HCT116 (cell line): Measurements from ENCODE around the gene SNW1. TPM values are rescaled to one million over a fixed set of nuclear protein-coding genes. Genes with fewer than 3 reads are reported as not detected.

Source experiments
- ATAC-seq: fragments of 200-7000 bp; cut with Tn5 transposase; 2 replicates; pipeline ENCODE4 v1.9.1; 2020; ENCODE audit warnings: mild to moderate bottlenecking, moderate library complexity
- BruUV-seq: library from RNA; stranded (reverse); fragments of 400-500 nt; replicated peaks from 2 replicates; lab custom pipeline; 2021; lab: Mats Ljungman, UMichigan
- CTCF ChIA-PET: fragments of 300-600 bp; sonication (Branson Sonifier 250); formaldehyde crosslinking; loops from one replicate; lab custom pipeline; 2021; ENCODE audit warnings: antibody characterized with exemption; lab: Charles Lee
- POLR2A ChIA-PET: fragments of 300-600, 350-600 bp; sonication (Branson Sonifier 250); formaldehyde crosslinking; loops from one replicate; lab custom pipeline; 2021; ENCODE audit warnings: antibody characterized with exemption; lab: Charles Lee
- RAD21 ChIA-PET, 2 experiments: fragments of 300-600 bp; sonication (Branson Sonifier 250); formaldehyde crosslinking; loops; one replicate each; lab custom pipeline; 2023; ENCODE audit warnings: low total read pairs in 2 of 2; ENCODE audit not compliant: uncharacterized antibody in 2 of 2, unreplicated experiment in 2 of 2, low non-redundant PET in 1 of 2; lab: Charles Lee
- DNase-seq: peaks from one replicate; pipeline ENCODE4 v3.0.0-alpha.2; 2010; ENCODE audit warnings: low read depth, low spot score
- H2AFZ ChIP-seq: fragments of 200-600 bp; shearing (Covaris generic), sonication (generic); 2 replicates; pipeline ENCODE4 v1.6.1; 2017; ENCODE audit warnings: low read depth, mixed run types, mixed read lengths, antibody characterized with exemption, low read length; ENCODE audit not compliant: poor library complexity, severe bottlenecking
- H3K27ac ChIP-seq: 2 replicates; pipeline ENCODE4 v1.5.1; 2012; ENCODE audit warnings: low read depth, low read length
- H3K27me3 ChIP-seq: fragments of 200-600 bp; sonication (generic); 2 replicates; pipeline ENCODE4 v1.6.1; 2016; ENCODE audit warnings: mixed run types, low read length, mixed read lengths; ENCODE audit not compliant: insufficient read depth
- H3K36me3 ChIP-seq, 2 experiments: fragments of 200-500 bp in 1 of 2; fragments of 200-600 bp in 1 of 2; sonication (Bioruptor generic) in 1 of 2; sonication (generic) in 1 of 2; 2 replicates each; pipeline versions ENCODE4 v1.5.1 to v1.6.1; 2014 to 2016; ENCODE audit warnings: low read length in 2 of 2, inconsistent platforms in 1 of 2, mixed read lengths in 1 of 2, mixed run types in 1 of 2; ENCODE audit not compliant: insufficient read depth in 2 of 2, control insufficient read depth in 1 of 2
- H3K4me1 ChIP-seq, 2 experiments: fragments of 200-600 bp in 1 of 2; sonication (generic) in 1 of 2; 2 replicates each; pipeline versions ENCODE4 v1.5.1 to v1.6.1; 2012 to 2017; ENCODE audit warnings: low read length in 2 of 2, inconsistent platforms in 1 of 2, mild to moderate bottlenecking in 1 of 2, mixed read lengths in 1 of 2, mixed run types in 1 of 2, moderate library complexity in 1 of 2; ENCODE audit not compliant: insufficient read depth in 2 of 2, control insufficient read depth in 1 of 2
- H3K4me2 ChIP-seq: fragments of 200-600 bp; sonication (generic); 2 replicates; pipeline ENCODE4 v1.6.1; 2017; ENCODE audit warnings: mixed run types, low read length, mixed read lengths
- H3K4me3 ChIP-seq, 2 experiments: fragments of 200-600 bp in 1 of 2; sonication (generic) in 1 of 2; replicated peaks in 1 of 2; 2 replicates each; pipeline ENCODE4 v1.5.1; 2011 to 2016; ENCODE audit warnings: low read length in 2 of 2, control low read depth in 1 of 2, low read depth in 1 of 2, mild to moderate bottlenecking in 1 of 2, mixed read lengths in 1 of 2, mixed run types in 1 of 2
- H3K79me2 ChIP-seq: fragments of 200-600 bp; sonication (generic); 2 replicates; pipeline ENCODE4 v1.6.1; 2017; ENCODE audit warnings: mild to moderate bottlenecking, mixed run types, low read length, moderate library complexity, mixed read lengths; ENCODE audit not compliant: insufficient read depth
- H3K9ac ChIP-seq: fragments of 200-600 bp; sonication (generic); 2 replicates; pipeline ENCODE4 v1.6.1; 2016; ENCODE audit warnings: low read length, mixed read lengths
- H3K9me2 ChIP-seq: fragments of 200-600 bp; sonication (generic), shearing (Covaris generic); 2 replicates; pipeline ENCODE4 v1.6.1; 2017; ENCODE audit warnings: mixed run types, mild to moderate bottlenecking, moderate library complexity; ENCODE audit not compliant: insufficient read depth
- H3K9me3 ChIP-seq, 2 experiments: fragments of 200-500 bp in 1 of 2; fragments of 200-600 bp in 1 of 2; sonication (Bioruptor generic) in 1 of 2; sonication (generic) in 1 of 2; 2 replicates each; pipeline ENCODE4 v1.6.1; 2014 to 2017; ENCODE audit warnings: low read length in 2 of 2, mixed read lengths in 2 of 2, inconsistent platforms in 1 of 2, low read depth in 1 of 2, mild to moderate bottlenecking in 1 of 2, mixed run types in 1 of 2, moderate library complexity in 1 of 2; ENCODE audit not compliant: control insufficient read depth in 1 of 2, insufficient read depth in 1 of 2
- H4K20me1 ChIP-seq: fragments of 200-600 bp; sonication (generic), shearing (Covaris generic); 2 replicates; pipeline ENCODE4 v1.6.1; 2017; ENCODE audit warnings: mixed run types, mild to moderate bottlenecking, moderate library complexity; ENCODE audit not compliant: insufficient read depth
- CBX3 ChIP-seq: IDR thresholded peaks from 2 replicates; pipeline ENCODE4 v1.6.1; 2012; ENCODE audit warnings: low read depth
- EGR1 ChIP-seq: IDR thresholded peaks from 2 replicates; pipeline ENCODE4 v1.6.1; 2012; ENCODE audit warnings: low read depth
- ELF1 ChIP-seq: IDR thresholded peaks from 2 replicates; pipeline ENCODE4 v1.6.1; 2012; ENCODE audit warnings: low read depth, borderline replicate concordance
- EZH2 ChIP-seq: fragments of 200-600 bp; sonication (generic); IDR thresholded peaks from 2 replicates; pipeline ENCODE4 v1.6.1; 2017; ENCODE audit warnings: antibody characterized with exemption, mixed run types
- EZH2phosphoT487 ChIP-seq: fragments of 200-600 bp; IDR thresholded peaks from 2 replicates; pipeline ENCODE4 v1.6.1; 2018; ENCODE audit warnings: antibody characterized with exemption, borderline replicate concordance
- FOSL1 ChIP-seq: IDR thresholded peaks from 2 replicates; pipeline ENCODE4 v1.6.1; 2012; ENCODE audit warnings: low read depth
- JUND ChIP-seq: IDR thresholded peaks from 2 replicates; pipeline ENCODE4 v1.6.1; 2012
- POLR2A ChIP-seq: IDR thresholded peaks from 2 replicates; pipeline ENCODE4 v1.7.0; 2011; ENCODE audit warnings: borderline replicate concordance; ENCODE audit not compliant: insufficient read depth, insufficient read length; ENCODE audit errors: extremely low read depth
- SIN3A ChIP-seq: IDR thresholded peaks from 2 replicates; pipeline ENCODE4 v1.6.1; 2012; ENCODE audit warnings: low read depth
- SP1 ChIP-seq: IDR thresholded peaks from 2 replicates; pipeline ENCODE4 v1.6.1; 2012; ENCODE audit warnings: low read depth
- TCF7L2 ChIP-seq: IDR thresholded peaks from 2 replicates; pipeline ENCODE4 v1.7.0; 2011; ENCODE audit warnings: borderline replicate concordance, inconsistent platforms; ENCODE audit not compliant: insufficient read depth, insufficient read length; ENCODE audit errors: extremely low read depth
- YY1 ChIP-seq: IDR thresholded peaks from 2 replicates; pipeline ENCODE4 v1.6.1; 2011; ENCODE audit warnings: low read length, low read depth, moderate library complexity, mild to moderate bottlenecking; ENCODE audit not compliant: insufficient replicate concordance; ENCODE audit errors: extremely low read depth
- ZBTB33 ChIP-seq: IDR thresholded peaks from 2 replicates; pipeline ENCODE4 v1.6.1; 2011; ENCODE audit warnings: mild to moderate bottlenecking, low read length, moderate library complexity; ENCODE audit not compliant: insufficient replicate concordance; ENCODE audit errors: extremely low read depth
- ZFX ChIP-seq: fragments of 450-650 bp; IDR thresholded peaks from 2 replicates; pipeline ENCODE4 v1.6.1; 2017
- intact Hi-C: fragments of 100-400 bp; cut with micrococcal nuclease; formaldehyde crosslinking; loops from 2 replicates; pipeline ENCODE4 v1.10.0; 2022
- total RNA-seq: library from RNA; stranded (reverse); gene quantifications from one replicate; pipeline ENCODE4 v1.2.1, GENCODE V29; 2021; ENCODE audit not compliant: unreplicated experiment
- TF ChIP-seq, protein P1 (sequence below): IDR thresholded peaks from 2 replicates; pipeline ENCODE4 v1.6.1; 2012
- TF ChIP-seq, protein P2 (sequence below), 3 experiments: fragments of 200-600 bp in 1 of 3; sonication (generic) in 1 of 3; IDR thresholded peaks in 2 of 3; conservative IDR thresholded peaks in 1 of 3; 2 replicates each; pipeline ENCODE4 v1.5.1; 2012 to 2017; ENCODE audit warnings: low read depth in 2 of 3, low read length in 2 of 3, antibody characterized with exemption in 1 of 3, borderline replicate concordance in 1 of 3, control low read depth in 1 of 3, mild to moderate bottlenecking in 1 of 3, mixed read lengths in 1 of 3, mixed run types in 1 of 3, moderate library complexity in 1 of 3; ENCODE audit not compliant: insufficient read depth in 1 of 3
- TF ChIP-seq, protein P3 (sequence below): IDR thresholded peaks from 2 replicates; pipeline ENCODE4 v1.6.1; 2012; ENCODE audit warnings: low read depth

Gene SNW1
- total RNA-seq, 1 experiment from 2014 or later: 102 TPM

- DNase-seq (peak; percentile 60), ATAC-seq (peak; percentile 87)
- H3K4me1 ChIP-seq: peaks cover 9 to 31% of the 10 kb centered on the region in 2 experiments
- no peaks in the 10 kb centered on the region for H4K20me1 ChIP-seq
- RAD21 ChIA-PET: interaction anchor here in 1 of 2 experiments (0.6 kb wide), 1 partner anchor 27 kb away, joined by 3 read pairs; no protein-coding TSS in a partner anchor
- peak within 1 kb of the TSS; percentile 75 for H3K9ac ChIP-seq
- no peaks in the 10 kb centered on the region for H3K79me2 ChIP-seq
- H3K9me3 ChIP-seq: no peaks in the 10 kb centered on the region
- intact Hi-C loops: loop anchor here (2.0 to 5.0 kb wide), 2 partner anchors 39 to 143 kb away; partner anchors contain the start of gene SNW1
- peak within 1 kb of the TSS; percentile 90 for H2AFZ ChIP-seq
- H3K9me2 ChIP-seq: no peaks in the 10 kb centered on the region
- H3K27me3 ChIP-seq: no peaks in the 10 kb centered on the region
- CTCF ChIA-PET: interaction anchor here (1.4 kb wide), 1 partner anchor 39 kb away, joined by 3 read pairs; no protein-coding TSS in a partner anchor
- no peaks in the 10 kb centered on the region for H3K36me3 ChIP-seq
- H3K4me2 ChIP-seq: peak within 1 kb of the TSS; percentile 93
- peak within 1 kb of the TSS; percentile 79 for H3K27ac ChIP-seq
- peak within 1 kb of the TSS; percentile 70 to 71 for H3K4me3 ChIP-seq
- POLR2A ChIA-PET: interaction anchor here (0.6 to 1.0 kb wide), 3 partner anchors 9 to 28 kb away, joined by 3 to 4 read pairs (median 4); no protein-coding TSS in a partner anchor
- BruUV-seq: TSS peak; percentile 54
- TF ChIP-seq SIN3A (peak; percentile 91), SP1 (no peak; the same call in 1 of the 2 replicates), EGR1 (no peak), EZH2phosphoT487 (no peak), YY1 (no peak), POLR2A (peak; percentile 66), JUND (no peak), ZFX (peak; percentile 86; the same call in 1 of the 2 replicates), CBX3 (0 out of 2 replicates have a peak, but pooled peaks have one; percentile 9), EZH2 (no peak), ZBTB33 (no peak), FOSL1 (no peak), ELF1 (peak; percentile 83), TCF7L2 (peak; percentile 22)
- TF ChIP-seq, protein P1, sequence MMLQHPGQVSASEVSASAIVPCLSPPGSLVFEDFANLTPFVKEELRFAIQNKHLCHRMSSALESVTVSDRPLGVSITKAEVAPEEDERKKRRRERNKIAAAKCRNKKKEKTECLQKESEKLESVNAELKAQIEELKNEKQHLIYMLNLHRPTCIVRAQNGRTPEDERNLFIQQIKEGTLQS: no peak
- TF ChIP-seq, protein P2, sequence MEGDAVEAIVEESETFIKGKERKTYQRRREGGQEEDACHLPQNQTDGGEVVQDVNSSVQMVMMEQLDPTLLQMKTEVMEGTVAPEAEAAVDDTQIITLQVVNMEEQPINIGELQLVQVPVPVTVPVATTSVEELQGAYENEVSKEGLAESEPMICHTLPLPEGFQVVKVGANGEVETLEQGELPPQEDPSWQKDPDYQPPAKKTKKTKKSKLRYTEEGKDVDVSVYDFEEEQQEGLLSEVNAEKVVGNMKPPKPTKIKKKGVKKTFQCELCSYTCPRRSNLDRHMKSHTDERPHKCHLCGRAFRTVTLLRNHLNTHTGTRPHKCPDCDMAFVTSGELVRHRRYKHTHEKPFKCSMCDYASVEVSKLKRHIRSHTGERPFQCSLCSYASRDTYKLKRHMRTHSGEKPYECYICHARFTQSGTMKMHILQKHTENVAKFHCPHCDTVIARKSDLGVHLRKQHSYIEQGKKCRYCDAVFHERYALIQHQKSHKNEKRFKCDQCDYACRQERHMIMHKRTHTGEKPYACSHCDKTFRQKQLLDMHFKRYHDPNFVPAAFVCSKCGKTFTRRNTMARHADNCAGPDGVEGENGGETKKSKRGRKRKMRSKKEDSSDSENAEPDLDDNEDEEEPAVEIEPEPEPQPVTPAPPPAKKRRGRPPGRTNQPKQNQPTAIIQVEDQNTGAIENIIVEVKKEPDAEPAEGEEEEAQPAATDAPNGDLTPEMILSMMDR (IDR thresholded peaks at IDR 0.05 in 2 of 3, conservative IDR thresholded peaks at IDR 0.05 in 1 of 3; ENCODE audit: borderline replicate concordance in 1 of 3, insufficient read depth in 1 of 3, low read depth in 2 of 3, low read length in 2 of 3): peak in 2 of 3 experiments; percentile 24 to 36; a peak in 3 of 6 replicates
- TF ChIP-seq, protein P3, sequence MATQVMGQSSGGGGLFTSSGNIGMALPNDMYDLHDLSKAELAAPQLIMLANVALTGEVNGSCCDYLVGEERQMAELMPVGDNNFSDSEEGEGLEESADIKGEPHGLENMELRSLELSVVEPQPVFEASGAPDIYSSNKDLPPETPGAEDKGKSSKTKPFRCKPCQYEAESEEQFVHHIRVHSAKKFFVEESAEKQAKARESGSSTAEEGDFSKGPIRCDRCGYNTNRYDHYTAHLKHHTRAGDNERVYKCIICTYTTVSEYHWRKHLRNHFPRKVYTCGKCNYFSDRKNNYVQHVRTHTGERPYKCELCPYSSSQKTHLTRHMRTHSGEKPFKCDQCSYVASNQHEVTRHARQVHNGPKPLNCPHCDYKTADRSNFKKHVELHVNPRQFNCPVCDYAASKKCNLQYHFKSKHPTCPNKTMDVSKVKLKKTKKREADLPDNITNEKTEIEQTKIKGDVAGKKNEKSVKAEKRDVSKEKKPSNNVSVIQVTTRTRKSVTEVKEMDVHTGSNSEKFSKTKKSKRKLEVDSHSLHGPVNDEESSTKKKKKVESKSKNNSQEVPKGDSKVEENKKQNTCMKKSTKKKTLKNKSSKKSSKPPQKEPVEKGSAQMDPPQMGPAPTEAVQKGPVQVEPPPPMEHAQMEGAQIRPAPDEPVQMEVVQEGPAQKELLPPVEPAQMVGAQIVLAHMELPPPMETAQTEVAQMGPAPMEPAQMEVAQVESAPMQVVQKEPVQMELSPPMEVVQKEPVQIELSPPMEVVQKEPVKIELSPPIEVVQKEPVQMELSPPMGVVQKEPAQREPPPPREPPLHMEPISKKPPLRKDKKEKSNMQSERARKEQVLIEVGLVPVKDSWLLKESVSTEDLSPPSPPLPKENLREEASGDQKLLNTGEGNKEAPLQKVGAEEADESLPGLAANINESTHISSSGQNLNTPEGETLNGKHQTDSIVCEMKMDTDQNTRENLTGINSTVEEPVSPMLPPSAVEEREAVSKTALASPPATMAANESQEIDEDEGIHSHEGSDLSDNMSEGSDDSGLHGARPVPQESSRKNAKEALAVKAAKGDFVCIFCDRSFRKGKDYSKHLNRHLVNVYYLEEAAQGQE: no peak
Measured at GRCh38 chr14:77799863-77800730, 39.1 kb upstream of the SNW1 start, which contains the start of gene ADCK1. TSS of gene ADCK1 (plus strand) at chr14:77800109. CDS start at chr14:77818979, 18,870 bp downstream.
